ENCODE data around the gene CELSR1.

Gene CELSR1

GRCh38 chr22:46537946-46538813 is 760 bp upstream of the CELSR1 start:
- no peak for TF ChIP-seq CSRNP3 (CRISPR knock-in tag; IDR thresholded peaks at IDR 0.05)
- ATAC-seq: no peak

GRCh38 chr22:46536537-46537224 is 739 bp downstream of the CELSR1 start:
- TF ChIP-seq POU6F1 (CRISPR knock-in tag; IDR thresholded peaks at IDR 0.05; ENCODE audit: borderline replicate concordance, low read depth): no peak
- TF ChIP-seq CSRNP3 (CRISPR knock-in tag; IDR thresholded peaks at IDR 0.05): no peak
- no peak for TF ChIP-seq OSR1 (CRISPR knock-in tag; IDR thresholded peaks at IDR 0.05)
- no peak for TF ChIP-seq TCF4 (CRISPR knock-in tag; IDR thresholded peaks at IDR 0.05; ENCODE audit: borderline replicate concordance)
- no peak for TF ChIP-seq ZC3H10 (CRISPR knock-in tag; IDR thresholded peaks at IDR 0.05)
- no peak for TF ChIP-seq RARB (CRISPR knock-in tag; IDR thresholded peaks at IDR 0.05)
- TF ChIP-seq ZNF70 (CRISPR knock-in tag; IDR thresholded peaks at IDR 0.05): no peak
- TF ChIP-seq PATZ1 (CRISPR knock-in tag; IDR thresholded peaks at IDR 0.05; ENCODE audit: borderline replicate concordance): no peak
- TF ChIP-seq ZNF8 (CRISPR knock-in tag; IDR thresholded peaks at IDR 0.05): no peak
- TF ChIP-seq GLIS3 (CRISPR knock-in tag; IDR thresholded peaks at IDR 0.05): no peak
- no peak for TF ChIP-seq ISL1 (CRISPR knock-in tag; IDR thresholded peaks at IDR 0.05)
- TF ChIP-seq ZFP3 (CRISPR knock-in tag; IDR thresholded peaks at IDR 0.05): no peak
- no peak for TF ChIP-seq ESRRG (CRISPR knock-in tag; IDR thresholded peaks at IDR 0.05)
- no peak for ATAC-seq

GRCh38 chr22:46535876-46536536 is 1.4 kb downstream of the CELSR1 start:
- ATAC-seq: no peak
- no peak for TF ChIP-seq GLIS3 (CRISPR knock-in tag; IDR thresholded peaks at IDR 0.05)
- TF ChIP-seq ZNF8 (CRISPR knock-in tag; IDR thresholded peaks at IDR 0.05): no peak
- no peak for TF ChIP-seq ISL1 (CRISPR knock-in tag; IDR thresholded peaks at IDR 0.05)
- no peak for TF ChIP-seq ZFP30 (CRISPR knock-in tag; IDR thresholded peaks at IDR 0.05)
- no peak for TF ChIP-seq CSDC2 (CRISPR knock-in tag; IDR thresholded peaks at IDR 0.05)
- TF ChIP-seq SNAI2 (CRISPR knock-in tag; IDR thresholded peaks at IDR 0.05): no peak
- TF ChIP-seq ZNF70 (CRISPR knock-in tag; IDR thresholded peaks at IDR 0.05): no peak
- TF ChIP-seq TSHZ2 (CRISPR knock-in tag; IDR thresholded peaks at IDR 0.05): no peak
- no peak for TF ChIP-seq PATZ1 (CRISPR knock-in tag; IDR thresholded peaks at IDR 0.05; ENCODE audit: borderline replicate concordance)
- no peak for TF ChIP-seq TCF4 (CRISPR knock-in tag; IDR thresholded peaks at IDR 0.05; ENCODE audit: borderline replicate concordance)
- no peak for TF ChIP-seq RARB (CRISPR knock-in tag; IDR thresholded peaks at IDR 0.05)
- TF ChIP-seq ZNF565 (CRISPR knock-in tag; conservative IDR thresholded peaks at IDR 0.05; ENCODE audit: low read depth): no peak
- no peak for TF ChIP-seq ZC3H10 (CRISPR knock-in tag; IDR thresholded peaks at IDR 0.05)
- TF ChIP-seq ARNTL (CRISPR knock-in tag; IDR thresholded peaks at IDR 0.05; ENCODE audit: borderline replicate concordance, low read depth): no peak
